Neural progenitor cell (in vitro differentiated cells): ENCODE measurements around the gene AKNAD1.

Source experiments
- CTCF ChIP-seq: fragments of 200-600 bp; sonication (generic); IDR thresholded peaks from 2 replicates; pipeline ENCODE4 v1.5.1; 2017; ENCODE audit warnings: antibody characterized with exemption, mild to moderate bottlenecking
- EZH2 ChIP-seq: fragments of 200-600 bp; sonication (generic); IDR thresholded peaks from 2 replicates; pipeline ENCODE4 v1.6.1; 2017; ENCODE audit warnings: antibody characterized with exemption, mild to moderate bottlenecking, moderate library complexity
- EZH2phosphoT487 ChIP-seq: fragments of 200-600 bp; sonication (generic); IDR thresholded peaks from 2 replicates; pipeline ENCODE4 v1.6.1; 2017; ENCODE audit warnings: antibody characterized with exemption

- TF ChIP-seq CTCF (no peak), EZH2phosphoT487 (no peak), EZH2 (no peak)
Measured at GRCh38 chr1:108896146-108897145, 39.6 kb upstream of the AKNAD1 start.
